Retinal pigment epithelial cell (primary cell): ENCODE results near the gene FCRL4.
"Not testable (repeated sequence)": the region's sequence is repeated elsewhere in the genome, so short reads cannot be mapped to it uniquely, and the experiment has no call there.

Experiments
- DNase-seq: peaks from one replicate; pipeline ENCODE4 v3.0.0-alpha.2; 2010; ENCODE audit warnings: low read depth
- H3K4me3 ChIP-seq: 2 replicates; pipeline ENCODE4 v1.5.1; 2011; ENCODE audit warnings: mild to moderate bottlenecking, low read length, control low read depth, moderate library complexity
- TF ChIP-seq, protein P1 (sequence below): conservative IDR thresholded peaks from 2 replicates; pipeline ENCODE4 v1.5.1; 2011; ENCODE audit warnings: low read depth, low read length, control low read depth, inconsistent platforms

Gene FCRL4

DNA sequence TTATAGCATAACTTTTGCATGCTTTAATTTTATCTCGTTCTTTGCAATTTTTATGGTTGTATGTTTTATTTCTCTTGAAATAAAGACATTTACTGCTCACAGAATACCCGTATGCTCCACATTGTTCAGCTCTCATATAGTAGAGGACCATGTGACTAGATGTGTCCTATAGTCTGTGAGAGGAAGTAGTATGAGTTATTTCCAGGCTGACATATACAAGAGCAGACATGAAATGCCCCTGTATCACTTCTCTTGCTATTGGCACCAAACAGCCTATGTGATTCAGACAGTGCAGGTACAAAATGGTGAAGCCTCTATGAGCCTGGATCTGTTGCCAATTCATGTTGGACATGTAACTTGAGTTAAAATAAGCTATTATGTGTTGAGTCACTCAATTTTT is 39.8 kb downstream of the FCRL4 start:
- no peak for DNase-seq
- TF ChIP-seq, protein P1, sequence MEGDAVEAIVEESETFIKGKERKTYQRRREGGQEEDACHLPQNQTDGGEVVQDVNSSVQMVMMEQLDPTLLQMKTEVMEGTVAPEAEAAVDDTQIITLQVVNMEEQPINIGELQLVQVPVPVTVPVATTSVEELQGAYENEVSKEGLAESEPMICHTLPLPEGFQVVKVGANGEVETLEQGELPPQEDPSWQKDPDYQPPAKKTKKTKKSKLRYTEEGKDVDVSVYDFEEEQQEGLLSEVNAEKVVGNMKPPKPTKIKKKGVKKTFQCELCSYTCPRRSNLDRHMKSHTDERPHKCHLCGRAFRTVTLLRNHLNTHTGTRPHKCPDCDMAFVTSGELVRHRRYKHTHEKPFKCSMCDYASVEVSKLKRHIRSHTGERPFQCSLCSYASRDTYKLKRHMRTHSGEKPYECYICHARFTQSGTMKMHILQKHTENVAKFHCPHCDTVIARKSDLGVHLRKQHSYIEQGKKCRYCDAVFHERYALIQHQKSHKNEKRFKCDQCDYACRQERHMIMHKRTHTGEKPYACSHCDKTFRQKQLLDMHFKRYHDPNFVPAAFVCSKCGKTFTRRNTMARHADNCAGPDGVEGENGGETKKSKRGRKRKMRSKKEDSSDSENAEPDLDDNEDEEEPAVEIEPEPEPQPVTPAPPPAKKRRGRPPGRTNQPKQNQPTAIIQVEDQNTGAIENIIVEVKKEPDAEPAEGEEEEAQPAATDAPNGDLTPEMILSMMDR, result no peak
- H3K4me3 ChIP-seq, result no peak overlapping the region

DNA sequence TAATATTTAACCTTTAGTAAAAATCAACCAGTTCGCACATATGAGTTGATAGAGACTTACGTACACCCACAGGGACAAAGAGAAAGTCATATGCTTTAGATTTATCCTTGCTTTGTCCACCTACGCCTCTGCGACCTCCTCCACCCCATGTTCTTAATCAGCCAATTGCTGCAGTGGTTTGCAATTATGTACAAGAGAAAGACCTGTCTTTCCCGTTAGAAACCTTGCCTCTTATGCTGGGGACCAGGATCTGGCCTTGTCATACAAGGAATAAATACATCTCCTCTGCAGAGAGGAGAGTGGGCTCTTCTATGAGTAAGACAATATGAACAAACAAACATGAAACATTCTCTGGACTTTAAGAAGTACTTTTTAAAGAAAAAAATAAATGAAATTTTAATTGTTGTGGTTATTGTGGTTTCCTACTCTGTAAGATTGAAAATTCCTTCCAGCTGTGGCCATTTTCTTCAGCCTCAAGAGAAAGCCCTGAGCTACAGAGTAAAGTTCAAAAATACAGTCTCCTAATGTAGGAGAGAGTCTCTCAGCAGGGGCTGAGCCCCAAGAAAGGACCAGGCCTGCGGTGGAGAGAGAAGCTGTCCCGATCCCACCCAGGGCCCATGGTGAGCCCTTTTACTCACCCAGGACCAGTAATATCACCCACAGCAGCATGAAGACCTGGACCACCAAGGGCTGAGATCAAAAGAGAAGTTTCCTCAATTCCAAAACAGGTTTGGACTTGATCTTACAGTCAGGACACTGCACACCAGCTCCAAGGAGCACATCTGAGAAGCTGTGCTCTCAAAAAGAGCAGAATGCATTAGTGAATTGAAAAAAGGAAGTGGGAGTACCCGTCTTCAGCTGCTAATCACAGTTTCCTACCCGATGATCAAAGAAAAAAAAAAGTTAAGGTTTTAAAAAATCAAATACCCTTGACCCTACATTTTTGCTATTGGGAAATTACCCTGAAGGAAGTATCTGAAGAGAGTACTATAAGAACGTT is 45.9 kb downstream of the FCRL4 start, which contains the start of gene FCRL5:
Gene FCRL5, minus strand, starts transcription at position 822 of the 1,000 bp plus-strand sequence. Its CDS starts 153 bp downstream, at position 669.
- TF ChIP-seq, protein P1, result no peak
- no peak within 1 kb of the TSS for H3K4me3 ChIP-seq
- no peak for DNase-seq

DNA sequence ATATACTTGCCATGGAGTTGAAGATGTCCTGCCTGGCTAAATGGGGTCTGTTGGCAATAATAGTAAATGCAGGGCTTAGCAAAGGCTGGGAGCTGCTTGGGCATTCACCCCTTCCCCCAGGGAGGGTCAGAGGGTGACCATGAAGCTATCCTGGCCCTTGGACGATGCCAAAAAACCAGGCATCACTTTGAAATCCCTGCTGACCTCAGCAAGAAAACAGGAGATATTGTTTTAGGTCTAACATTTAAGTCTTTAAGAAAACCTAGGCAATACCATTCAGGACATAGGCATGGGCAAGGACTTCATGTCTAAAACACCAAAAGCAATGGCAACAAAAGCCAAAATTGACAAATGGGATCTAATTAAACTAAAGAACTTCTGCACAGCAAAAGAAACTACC is 49.8 kb downstream of the FCRL4 start:
- not testable (repeated sequence) for DNase-seq, H3K4me3 ChIP-seq

DNA sequence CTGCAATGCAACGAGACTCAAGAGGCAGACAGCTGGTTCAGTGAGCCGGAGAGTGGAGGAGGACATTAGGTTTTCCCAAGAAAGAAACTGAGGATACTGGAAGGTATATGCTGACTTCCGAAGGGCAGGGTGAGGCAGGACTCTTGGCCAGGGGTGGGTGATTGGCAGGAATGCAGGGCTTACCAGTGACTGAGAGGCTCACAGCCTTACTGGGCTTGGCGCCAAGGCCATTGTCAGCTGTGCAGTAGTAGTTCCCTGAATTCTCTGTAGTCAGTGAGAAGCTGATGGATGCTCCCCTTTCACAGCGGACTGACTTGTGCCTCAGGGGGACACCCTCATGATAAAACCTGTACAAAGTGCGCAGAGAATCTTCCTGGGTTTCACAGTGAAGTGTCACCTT is 55.2 kb downstream of the FCRL4 start:
- DNase-seq, result no peak
- no peak overlapping the region for H3K4me3 ChIP-seq
- TF ChIP-seq, protein P1, result no peak

DNA sequence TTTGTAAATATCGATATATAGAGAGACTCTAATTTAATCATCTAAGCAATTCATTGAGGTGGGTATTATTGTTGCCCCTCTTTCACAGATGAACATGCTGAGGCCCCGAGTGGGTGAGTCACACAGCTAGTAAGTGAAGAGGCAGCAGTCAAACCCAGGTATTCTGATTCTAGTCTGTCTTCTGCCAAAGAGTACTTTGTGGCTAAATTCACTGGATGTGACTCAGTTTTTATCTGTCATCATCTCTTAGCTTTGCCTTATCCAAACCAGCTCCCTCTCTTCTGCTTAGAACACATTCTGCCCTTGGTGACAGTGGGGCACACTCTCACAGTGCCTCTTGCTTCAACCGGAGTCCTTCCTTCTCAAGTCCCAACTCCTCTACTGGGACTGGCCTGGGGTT is 57.0 kb downstream of the FCRL4 start:
- no peak for DNase-seq
- TF ChIP-seq, protein P1, result no peak
- no peak overlapping the region for H3K4me3 ChIP-seq

DNA sequence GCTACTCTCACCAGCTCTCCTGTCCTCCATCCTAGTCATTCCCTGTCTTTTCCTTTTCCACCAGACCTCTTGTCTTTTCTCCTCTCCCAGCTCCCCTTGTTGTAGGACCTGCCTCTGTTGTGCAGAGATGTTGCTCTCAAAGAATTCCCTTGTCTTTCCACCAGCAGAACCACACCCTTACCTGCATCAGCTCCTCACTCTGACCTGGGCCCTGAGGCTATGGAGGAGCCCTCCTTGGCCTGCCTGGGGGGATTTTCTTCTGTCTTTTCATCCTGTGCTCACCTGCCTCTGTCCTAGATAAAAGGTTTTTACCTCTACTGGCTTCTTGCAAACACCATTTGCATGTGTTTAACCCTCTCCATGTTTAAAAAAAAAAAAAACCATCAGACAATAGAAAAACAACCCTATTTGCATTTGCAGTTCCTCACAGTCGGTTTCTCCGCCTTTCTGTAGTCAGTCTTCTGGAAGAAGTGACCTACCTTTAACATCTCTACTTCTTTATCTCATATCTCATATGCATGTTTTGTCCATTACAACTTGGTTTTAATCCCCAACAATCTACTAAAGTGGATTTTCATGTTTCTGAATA is 57.6 kb downstream of the FCRL4 start:
- H3K4me3 ChIP-seq, result no peak overlapping the region
- DNase-seq, result no peak
- TF ChIP-seq, protein P1, result no peak

DNA sequence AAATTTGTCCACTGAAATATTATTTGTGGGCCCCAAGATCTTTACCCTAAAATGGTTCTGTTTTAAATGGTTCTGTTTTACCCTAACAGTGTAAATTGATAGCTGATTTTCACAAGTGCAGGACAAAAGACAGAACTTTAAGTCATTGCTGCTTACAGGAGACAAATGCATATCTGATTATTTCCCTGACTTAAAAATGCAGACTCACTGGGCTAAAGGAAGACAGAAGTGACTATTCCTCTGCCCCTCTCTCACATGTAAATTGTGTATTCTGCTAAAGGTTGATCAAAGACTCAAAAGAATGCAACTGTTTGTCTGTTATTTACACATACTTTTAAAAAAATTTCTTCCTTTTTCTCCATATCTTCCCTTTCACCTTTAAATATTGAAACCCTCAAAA is 58.3 kb downstream of the FCRL4 start:
- TF ChIP-seq, protein P1, result no peak
- DNase-seq, result no peak
- H3K4me3 ChIP-seq, result no peak overlapping the region
